Vagina (tissue), 2 donors: ENCODE measurements around the gene RAPH1.

ENCODE experiments used
- CTCF ChIP-seq, 3 experiments: fragments of 450-650 bp in 2 of 3; fragments of 200-600 bp in 1 of 3; sonication (generic) in 1 of 3; IDR thresholded peaks; one replicate each; pipeline ENCODE4 v1.5.1; 2017 to 2019; ENCODE audit warnings: antibody characterized with exemption in 3 of 3, mild to moderate bottlenecking in 2 of 3, moderate library complexity in 2 of 3
- POLR2A ChIP-seq, 2 donors: fragments of 450-650 bp; IDR thresholded peaks; one replicate each; pipeline ENCODE4 v1.6.1; 2017; ENCODE audit warnings: antibody characterized with exemption in 2 of 2, mild to moderate bottlenecking in 2 of 2, moderate library complexity in 2 of 2
- POLR2AphosphoS5 ChIP-seq, 2 donors: sonication (generic); formaldehyde crosslinking; IDR thresholded peaks; one replicate each; pipeline ENCODE4 v1.9.0; 2017; ENCODE audit warnings: antibody characterized with exemption in 2 of 2, mild to moderate bottlenecking in 2 of 2, low read depth in 1 of 2; ENCODE audit not compliant: insufficient read depth in 1 of 2

DNA sequence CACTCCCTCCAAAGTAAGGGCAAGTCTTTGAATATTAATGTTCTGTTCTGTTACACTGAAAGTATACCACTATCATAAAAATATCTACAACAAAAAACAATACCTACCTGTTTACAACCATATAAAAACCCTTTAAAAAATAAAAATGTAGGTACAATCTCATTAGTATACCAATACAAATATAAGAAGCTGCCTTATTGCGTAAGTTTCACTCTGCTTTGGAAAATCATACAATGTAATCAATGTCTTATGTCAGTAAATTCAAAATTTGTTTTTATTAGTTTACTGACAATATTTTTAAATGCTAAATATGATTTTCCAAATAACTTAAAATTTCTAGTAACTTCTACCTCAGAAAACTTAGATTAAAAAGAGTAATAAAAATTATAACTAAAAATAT, 72.8 kb downstream of the RAPH1 start:
- TF ChIP-seq POLR2A (IDR thresholded peaks at IDR 0.05) = no peak
- no peak for TF ChIP-seq CTCF (IDR thresholded peaks at IDR 0.05)
- TF ChIP-seq POLR2AphosphoS5 (IDR thresholded peaks at IDR 0.05; ENCODE audit: insufficient read depth in 1 of 2, low read depth in 1 of 2) = no peak
